Neural crest cell (in vitro differentiated cells): Measurements from ENCODE around the gene METRN. TPM values are rescaled to one million over a fixed set of nuclear protein-coding genes. Genes with fewer than 3 reads are reported as not detected.

Source experiments
- DNase-seq: peaks from one replicate; pipeline ENCODE4 v3.0.0; 2021; ENCODE audit warnings: low read depth, mixed read lengths, low spot score
- H3K27ac Mint-ChIP-seq: one replicate; pipeline ENCODE4 v1.8.0; 2021; ENCODE audit warnings: mild to moderate bottlenecking, mixed read lengths; ENCODE audit not compliant: unreplicated experiment
- H3K27me3 Mint-ChIP-seq: 2 replicates; pipeline ENCODE4 v1.8.0; 2021; ENCODE audit warnings: low read depth, mild to moderate bottlenecking, mixed read lengths
- H3K36me3 Mint-ChIP-seq: 2 replicates; pipeline ENCODE4 v1.8.0; 2021; ENCODE audit warnings: low read depth, mild to moderate bottlenecking, mixed read lengths
- H3K4me1 Mint-ChIP-seq: 2 replicates; pipeline ENCODE4 v1.8.0; 2021; ENCODE audit warnings: mixed read lengths
- H3K4me3 Mint-ChIP-seq: one replicate; pipeline ENCODE4 v1.8.0; 2021; ENCODE audit warnings: mild to moderate bottlenecking, mixed read lengths
- H3K9me3 Mint-ChIP-seq: 2 replicates; pipeline ENCODE4 v1.8.0; 2021; ENCODE audit warnings: mixed read lengths
- CTCF ChIP-seq: fragments of 200-600 bp; sonication (generic); conservative IDR thresholded peaks from 2 replicates; pipeline ENCODE4 v1.5.0; 2021; ENCODE audit warnings: antibody characterized with exemption, mild to moderate bottlenecking
- total RNA-seq: library from RNA; stranded (reverse); gene quantifications from 2 replicates; pipeline ENCODE4 v1.2.1, GENCODE V29; 2021

The METRN gene
- total RNA-seq, 1 donor from 2014 or later = 224 TPM

DNA sequence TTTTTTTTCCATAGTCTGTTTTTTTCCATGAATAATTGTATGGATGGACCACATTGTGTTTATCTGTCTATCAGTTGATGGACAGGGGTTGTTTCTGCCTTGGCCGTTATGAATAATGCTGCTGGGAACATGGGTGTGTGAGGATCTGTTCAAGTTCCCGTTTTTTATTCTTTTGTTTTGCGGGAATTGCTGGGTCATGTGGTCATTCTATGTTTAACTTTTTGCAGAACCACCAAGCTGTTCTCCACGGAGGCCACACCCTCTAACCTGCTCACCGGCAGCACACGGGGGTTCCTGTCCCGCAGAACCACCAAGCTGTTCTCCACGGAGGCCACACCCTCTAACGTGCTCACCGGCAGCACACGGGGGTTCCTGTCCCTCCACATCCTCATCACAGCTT is 39.7 kb downstream of the METRN start:
- no peaks in the 10 kb centered on the region for H3K36me3 Mint-ChIP-seq
- TF ChIP-seq CTCF = no peak
- peaks cover 3% of the 10 kb centered on the region for H3K9me3 Mint-ChIP-seq
- no peak overlapping the region for H3K27ac Mint-ChIP-seq
- no peak for DNase-seq
- H3K27me3 Mint-ChIP-seq = peaks cover 8% of the 10 kb centered on the region
- no peak overlapping the region for H3K4me3 Mint-ChIP-seq
- peaks cover 18% of the 10 kb centered on the region for H3K4me1 Mint-ChIP-seq

GRCh38 chr16:756428-756827 is 41.5 kb downstream of the METRN start:
- Mint-ChIP-seq H3K4me1 (peaks cover 14% of the 10 kb centered on the region), H3K9me3 (peaks cover 3% of the 10 kb centered on the region), H3K4me3 (no peak overlapping the region), H3K36me3 (no peaks in the 10 kb centered on the region), H3K27ac (no peak overlapping the region), H3K27me3 (peaks cover 8% of the 10 kb centered on the region)
- no peak for TF ChIP-seq CTCF
- DNase-seq = no peak

DNA sequence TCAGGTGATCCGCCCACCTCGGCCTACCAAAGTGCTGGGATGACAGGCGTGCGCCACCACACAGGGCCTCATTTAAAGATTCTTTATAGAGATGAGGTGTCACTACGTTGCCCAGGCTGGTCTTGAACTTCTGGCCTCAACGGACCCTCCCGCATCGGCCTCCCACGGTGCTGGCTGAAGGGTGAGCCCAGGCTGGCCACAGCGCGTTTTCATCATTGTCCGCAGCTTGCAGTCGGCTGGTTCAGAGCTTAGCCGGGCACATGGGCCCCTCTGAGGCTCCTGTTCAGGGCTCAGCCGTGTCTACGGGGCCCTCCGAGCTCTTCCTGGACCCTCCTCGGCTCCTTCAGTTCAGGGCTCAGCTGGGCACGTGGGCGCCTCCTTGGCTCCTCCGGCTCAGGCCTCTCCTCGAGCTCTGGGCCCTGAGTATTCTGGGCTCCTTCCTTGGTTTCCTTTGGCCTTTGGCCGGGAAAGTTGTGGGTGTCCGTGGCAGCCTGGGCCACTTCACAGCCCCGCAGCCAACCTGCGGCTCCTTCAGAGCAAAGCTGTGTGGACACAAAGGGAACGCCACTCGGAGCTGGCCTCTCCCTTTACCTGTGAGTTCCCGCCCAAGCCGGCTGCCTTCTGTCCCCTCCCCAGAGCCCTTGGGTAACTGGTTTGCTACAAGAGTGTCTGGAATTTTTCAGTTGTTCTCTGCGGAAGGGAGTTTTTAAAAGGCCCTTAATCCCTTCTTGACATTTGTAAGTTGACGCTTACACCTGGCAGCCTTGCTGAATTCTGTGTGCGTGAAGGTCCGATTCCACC is 44.4 kb downstream of the METRN start:
- no peak overlapping the region for H3K4me3 Mint-ChIP-seq
- TF ChIP-seq CTCF = no peak

GRCh38 chr16:760065-760464 is 45.1 kb downstream of the METRN start:
- Mint-ChIP-seq H3K27ac (no peak overlapping the region), H3K36me3 (no peaks in the 10 kb centered on the region), H3K4me3 (no peak overlapping the region), H3K4me1 (no peaks in the 10 kb centered on the region), H3K27me3 (peaks cover 3% of the 10 kb centered on the region), H3K9me3 (peaks cover 3% of the 10 kb centered on the region)
- no peak for DNase-seq
- TF ChIP-seq CTCF = no peak

More for the DNA sequence above, 44.4 kb downstream of the METRN start:
- H3K4me1 Mint-ChIP-seq = no peaks in the 10 kb centered on the region
- no peaks in the 10 kb centered on the region for H3K36me3 Mint-ChIP-seq
- H3K27ac Mint-ChIP-seq = no peak overlapping the region
- peaks cover 3% of the 10 kb centered on the region for H3K27me3 Mint-ChIP-seq
- DNase-seq = no peak
- peaks cover 3% of the 10 kb centered on the region for H3K9me3 Mint-ChIP-seq

DNA sequence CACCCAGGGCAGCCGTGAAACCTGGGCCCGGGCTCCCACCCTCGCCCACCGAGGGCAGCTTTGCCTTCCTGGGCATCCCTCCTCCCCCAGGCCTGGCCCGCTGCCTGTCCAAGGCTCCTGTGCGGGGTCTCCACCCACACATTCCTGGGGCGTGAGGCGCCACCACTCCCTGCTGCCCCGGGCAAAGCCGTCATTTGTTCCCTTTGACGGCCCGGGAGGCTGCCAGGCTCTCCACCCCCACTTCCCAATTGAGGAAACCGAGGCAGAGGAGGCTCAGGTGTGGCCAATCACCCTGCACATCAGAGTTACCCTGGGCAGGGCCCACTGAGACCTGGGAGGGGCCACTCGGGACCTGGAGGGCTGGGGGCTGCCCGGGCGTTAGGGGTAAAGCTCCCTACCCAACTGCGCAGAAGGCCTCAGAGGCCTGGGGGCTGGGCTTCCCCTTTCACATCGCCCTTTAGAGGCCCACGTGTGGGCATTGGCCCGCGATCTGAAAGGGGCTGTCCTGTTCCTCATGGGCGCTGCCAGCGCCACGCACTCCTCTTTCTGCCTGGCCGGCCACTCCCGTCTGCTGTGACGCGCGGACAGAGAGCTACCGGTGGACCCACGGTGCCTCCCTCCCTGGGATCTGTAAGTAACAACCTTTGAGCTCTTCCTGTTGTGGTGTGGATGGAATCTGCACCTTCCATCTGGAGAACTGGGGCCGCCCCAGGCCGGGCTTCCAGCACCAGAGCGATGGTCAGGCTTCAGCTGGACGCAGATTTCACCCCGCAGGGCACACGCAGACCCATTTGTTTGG is 45.8 kb downstream of the METRN start, which contains the start of gene MSLN:
MSLN (plus strand) TSS at position 190 of the 799 bp plus-strand sequence. CDS start 1,947 bp downstream, outside the sequence.
- H3K36me3 Mint-ChIP-seq = no peaks in the 10 kb centered on the region
- no peaks in the 10 kb centered on the region for H3K4me1 Mint-ChIP-seq
- H3K27ac Mint-ChIP-seq = no peak within 1 kb of the TSS
- peaks cover 3% of the 10 kb centered on the region for H3K9me3 Mint-ChIP-seq
- H3K27me3 Mint-ChIP-seq = peaks cover 3% of the 10 kb centered on the region
- no peak for TF ChIP-seq CTCF
- no peak for DNase-seq
- H3K4me3 Mint-ChIP-seq = no peak within 1 kb of the TSS
